HG02884 (cell line): ENCODE measurements around the gene STAT3.
"Not testable (repeated sequence)": the region's sequence is repeated elsewhere in the genome, so short reads cannot be mapped to it uniquely, and the experiment has no call there.

Experiments used
- ATAC-seq: cut with Tn5 transposase; IDR thresholded peaks from one replicate; pipeline ENCODE4 v1.9.1; 2021; ENCODE audit warnings: mild to moderate bottlenecking, moderate library complexity; ENCODE audit not compliant: unreplicated experiment

The STAT3 gene

GRCh38 chr17:42303694-42304093, 84.5 kb downstream of the STAT3 start:
- ATAC-seq: no peak

- no peak for ATAC-seq
Measured at GRCh38 chr17:42301022-42301421, 87.2 kb downstream of the STAT3 start.

- not testable (repeated sequence) for ATAC-seq
Measured at GRCh38 chr17:42299913-42300312, 88.3 kb downstream of the STAT3 start.

GRCh38 chr17:42299361-42299760, 88.9 kb downstream of the STAT3 start:
- ATAC-seq: not testable (repeated sequence)

GRCh38 chr17:42297775-42298174, 90.5 kb downstream of the STAT3 start:
- not testable (repeated sequence) for ATAC-seq

- ATAC-seq: no peak
Measured at GRCh38 chr17:42296012-42296411, 92.2 kb downstream of the STAT3 start.

GRCh38 chr17:42294469-42295398, 93.5 kb downstream of the STAT3 start:
- ATAC-seq: no peak

- ATAC-seq: no peak
Measured at GRCh38 chr17:42291129-42291528, 97.1 kb downstream of the STAT3 start.

GRCh38 chr17:42290577-42290976, 97.7 kb downstream of the STAT3 start:
- no peak for ATAC-seq

- no peak for ATAC-seq
Measured at GRCh38 chr17:42289611-42290181, 98.5 kb downstream of the STAT3 start.

- no peak for ATAC-seq
Measured at GRCh38 chr17:42288803-42289610, 99.2 kb downstream of the STAT3 start.

GRCh38 chr17:42287977-42288802, 100.1 kb downstream of the STAT3 start, which contains the start of gene STAT5A:
STAT5A (plus strand) TSS chr17:42288498; CDS start chr17:42289412, 914 bp downstream.
- peak; percentile 38 for ATAC-seq

- ATAC-seq: no peak
Measured at GRCh38 chr17:42287305-42287976, 100.8 kb downstream of the STAT3 start.

GRCh38 chr17:42286411-42287221, 101.6 kb downstream of the STAT3 start:
- ATAC-seq: no peak

- no peak for ATAC-seq
Measured at GRCh38 chr17:42285346-42286050, 102.7 kb downstream of the STAT3 start.

- ATAC-seq: no peak
Measured at GRCh38 chr17:42284566-42284965, 103.7 kb downstream of the STAT3 start.

GRCh38 chr17:42284024-42284369, 104.2 kb downstream of the STAT3 start:
- no peak for ATAC-seq

GRCh38 chr17:42283241-42284023, 104.8 kb downstream of the STAT3 start:
- ATAC-seq: no peak
